CD4-positive, alpha-beta memory T cell (primary cell): Measurements from ENCODE around the gene POLA2. TPM values are rescaled to one million over a fixed set of nuclear protein-coding genes. Genes with fewer than 3 reads are reported as not detected.

Experiments used
- CTCF ChIA-PET: fragments of 350-600 bp; sonication (Branson Sonifier 250); formaldehyde crosslinking; loops from one replicate; lab custom pipeline; 2021; ENCODE audit warnings: inconsistent platforms; ENCODE audit not compliant: partially characterized antibody; lab: Charles Lee
- POLR2A ChIA-PET: fragments of 350-600 bp; sonication (Branson Sonifier 250); formaldehyde crosslinking; loops from one replicate; lab custom pipeline; 2021; ENCODE audit not compliant: partially characterized antibody; lab: Charles Lee
- DNase-seq, 5 donors: peaks; one replicate each; pipeline versions ENCODE4 v3.0.0 to v3.0.0-alpha.2; 2020 to 2022; ENCODE audit warnings: mixed read lengths in 1 of 5
- H3K27ac ChIP-seq: one replicate; pipeline ENCODE4 v1.7.0; 2013; ENCODE audit warnings: low read depth, low read length
- H3K27me3 ChIP-seq: 2 replicates; pipeline ENCODE4 v1.7.0; 2013; ENCODE audit warnings: mild to moderate bottlenecking, low read length, moderate library complexity; ENCODE audit not compliant: insufficient read depth
- H3K36me3 ChIP-seq: 2 replicates; pipeline ENCODE4 v1.7.0; 2013; ENCODE audit warnings: mild to moderate bottlenecking, low read length, moderate library complexity; ENCODE audit not compliant: insufficient read depth
- H3K4me1 ChIP-seq: 2 replicates; pipeline ENCODE4 v1.7.0; 2013; ENCODE audit warnings: mild to moderate bottlenecking, low read length, moderate library complexity; ENCODE audit not compliant: insufficient read depth
- H3K4me3 ChIP-seq, 2 donors: one replicate each; pipeline ENCODE4 v1.7.0; 2013; ENCODE audit warnings: low read length in 2 of 2, mild to moderate bottlenecking in 1 of 2
- H3K9me3 ChIP-seq, 2 donors: one replicate each; pipeline ENCODE4 v1.7.0; 2013; ENCODE audit warnings: low read length in 2 of 2, control low read depth in 1 of 2; ENCODE audit not compliant: control insufficient read depth in 1 of 2
- H3K27ac Mint-ChIP-seq, 7 donors: one replicate each; pipeline ENCODE4 v1.8.0; 2020 to 2021; ENCODE audit warnings: mixed read lengths in 7 of 7, mild to moderate bottlenecking in 6 of 7, inconsistent platforms in 3 of 7, moderate library complexity in 3 of 7
- H3K27me3 Mint-ChIP-seq, 2 donors: one replicate each; pipeline ENCODE4 v1.8.0; 2020 to 2021; ENCODE audit warnings: mixed read lengths in 2 of 2
- H3K36me3 Mint-ChIP-seq, 2 donors: one replicate each; pipeline ENCODE4 v1.8.0; 2020 to 2021; ENCODE audit warnings: mixed read lengths in 2 of 2, inconsistent platforms in 1 of 2, mild to moderate bottlenecking in 1 of 2
- H3K4me1 Mint-ChIP-seq, 4 donors: one replicate each; pipeline ENCODE4 v1.8.0; 2020 to 2021; ENCODE audit warnings: mixed read lengths in 4 of 4, mild to moderate bottlenecking in 1 of 4
- H3K4me3 Mint-ChIP-seq, 8 donors: one replicate each; pipeline ENCODE4 v1.8.0; 2020 to 2021; ENCODE audit warnings: mixed read lengths in 8 of 8, mild to moderate bottlenecking in 7 of 8, moderate library complexity in 6 of 8, inconsistent platforms in 3 of 8
- H3K9me3 Mint-ChIP-seq, 8 donors: one replicate each; pipeline ENCODE4 v1.8.0; 2020 to 2021; ENCODE audit warnings: mixed read lengths in 8 of 8, mild to moderate bottlenecking in 5 of 8, inconsistent platforms in 3 of 8, moderate library complexity in 1 of 8
- intact Hi-C: fragments of 100-400 bp; cut with micrococcal nuclease; formaldehyde crosslinking; loops from one replicate; pipeline ENCODE4 v1.15.1; 2023
- polyA plus RNA-seq, 2 donors: library from polyadenylated mRNA; unstranded; fragments of 300-500 nt; fragmentation: Illumina TruSeq; gene quantifications; one replicate each; pipeline ENCODE4 v1.2.3, GENCODE V29; 2021
- total RNA-seq, 2 experiments: library from RNA; stranded (reverse); gene quantifications; one replicate each; pipeline ENCODE4 v1.2.3, GENCODE V29; 2021

The POLA2 gene
- total and polyA plus RNA-seq, 4 experiments from 2014 or later: 7.8 to 27.3 (median 20.1) TPM

- peaks cover 1 to 8% (median 2%) of the 10 kb centered on the region in 4 donors for H3K4me1 Mint-ChIP-seq
- H3K27me3 ChIP-seq: no peaks in the 10 kb centered on the region
- DNase-seq: no peak
- intact Hi-C loops: no loop called here
- ChIA-PET CTCF (interaction anchor here (10.1 kb wide), 1 partner anchor 22 kb away, joined by 170 read pairs; the partner anchor contains the start of gene DPF2), POLR2A (interaction anchor here (1.2 kb wide), 1 partner anchor 188 kb away, joined by 3 read pairs; no protein-coding TSS in a partner anchor)
- H3K27ac Mint-ChIP-seq: no peak overlapping the region
- H3K4me3 ChIP-seq: no peak overlapping the region
- peaks cover 6% of the 10 kb centered on the region for H3K4me1 ChIP-seq
- H3K27ac ChIP-seq: no peak overlapping the region
- no peaks in the 10 kb centered on the region for H3K9me3 ChIP-seq
- H3K4me3 Mint-ChIP-seq: no peak overlapping the region
- H3K36me3 ChIP-seq: no peaks in the 10 kb centered on the region
- no peaks in the 10 kb centered on the region for H3K9me3 Mint-ChIP-seq
- H3K36me3 Mint-ChIP-seq: no peaks in the 10 kb centered on the region
- no peaks in the 10 kb centered on the region for H3K27me3 Mint-ChIP-seq
Measured at GRCh38 chr11:65310215-65310614, 48.5 kb downstream of the POLA2 start.

GRCh38 chr11:65310736-65311135 is 49.0 kb downstream of the POLA2 start:
- CTCF ChIA-PET: interaction anchor here (10.1 kb wide), 1 partner anchor 21 kb away, joined by 170 read pairs; the partner anchor contains the start of gene DPF2
- Histone ChIP-seq H3K4me3 (no peak overlapping the region), H3K36me3 (no peaks in the 10 kb centered on the region), H3K9me3 (no peaks in the 10 kb centered on the region), H3K27me3 (no peaks in the 10 kb centered on the region), H3K4me1 (peaks cover 10% of the 10 kb centered on the region), H3K27ac (no peak overlapping the region)
- no peak for DNase-seq
- H3K36me3 Mint-ChIP-seq: no peaks in the 10 kb centered on the region
- H3K4me1 Mint-ChIP-seq: peaks cover 2 to 9% (median 4%) of the 10 kb centered on the region in 4 donors
- H3K27ac Mint-ChIP-seq: no peak overlapping the region
- POLR2A ChIA-PET: interaction anchor here (1.2 kb wide), 1 partner anchor 187 kb away, joined by 3 read pairs; no protein-coding TSS in a partner anchor
- H3K9me3 Mint-ChIP-seq: no peaks in the 10 kb centered on the region
- no peaks in the 10 kb centered on the region for H3K27me3 Mint-ChIP-seq
- H3K4me3 Mint-ChIP-seq: no peak overlapping the region
- intact Hi-C loops: no loop called here

- intact Hi-C loops: no loop called here
- no peaks in the 10 kb centered on the region for H3K9me3 ChIP-seq
- Mint-ChIP-seq H3K36me3 (no peaks in the 10 kb centered on the region), H3K4me3 (no peak overlapping the region), H3K27ac (no peak overlapping the region), H3K27me3 (no peaks in the 10 kb centered on the region), H3K4me1 (peaks cover 4 to 14% (median 8%) of the 10 kb centered on the region in 4 donors), H3K9me3 (no peaks in the 10 kb centered on the region)
- no peaks in the 10 kb centered on the region for H3K36me3 ChIP-seq
- H3K27ac ChIP-seq: no peak overlapping the region
- no peaks in the 10 kb centered on the region for H3K27me3 ChIP-seq
- ChIA-PET POLR2A (interaction anchor here (1.2 kb wide), 1 partner anchor 187 kb away, joined by 3 read pairs; no protein-coding TSS in a partner anchor), CTCF (interaction anchor here (0.8 to 10.1 kb wide), 2 partner anchors 21 to 36 kb away, joined by 4 to 170 read pairs; partner anchors contain the start of gene DPF2)
- peaks cover 15% of the 10 kb centered on the region for H3K4me1 ChIP-seq
- no peak overlapping the region for H3K4me3 ChIP-seq
- DNase-seq: no peak
Measured at GRCh38 chr11:65311170-65311678, 49.5 kb downstream of the POLA2 start.

GRCh38 chr11:65314501-65315203 is 52.9 kb downstream of the POLA2 start, which contains the start of gene CDC42EP2:
TSS of gene CDC42EP2 (plus strand) at chr11:65314866. CDS start at chr11:65320899, 6,033 bp downstream.
- H3K36me3 Mint-ChIP-seq: no peaks in the 10 kb centered on the region
- intact Hi-C loops: loop anchor here (1.0 to 2.0 kb wide), 5 partner anchors 19 to 204 kb away; partner anchors contain the start of genes DPF2 and TM7SF2
- H3K4me3 Mint-ChIP-seq: peak within 1 kb of the TSS; percentile 72 to 83 (median 76)
- H3K27me3 ChIP-seq: no peaks in the 10 kb centered on the region
- CTCF ChIA-PET: interaction anchor here (0.6 to 10.1 kb wide), 32 partner anchors 8 to 627 kb away, joined by 3 to 170 read pairs (median 4); partner anchors contain the start of genes DPF2, FAU, MRPL49 and POLA2
- H3K27ac Mint-ChIP-seq: peak within 1 kb of the TSS in 1 of 7 donors; percentile 44
- no peaks in the 10 kb centered on the region for H3K9me3 ChIP-seq
- no peaks in the 10 kb centered on the region for H3K27me3 Mint-ChIP-seq
- peaks cover 15% of the 10 kb centered on the region for H3K4me1 ChIP-seq
- H3K4me1 Mint-ChIP-seq: peaks cover 4 to 14% (median 7%) of the 10 kb centered on the region in 4 donors
- DNase-seq: peak; percentile 51 to 71 (median 58)
- no peaks in the 10 kb centered on the region for H3K36me3 ChIP-seq
- POLR2A ChIA-PET: interaction anchor here (0.6 to 2.2 kb wide), 18 partner anchors 12 to 204 kb away, joined by 3 to 8 read pairs (median 4); partner anchors contain the start of genes CAPN1, DPF2, MALAT1 and POLA2
- peak within 1 kb of the TSS; percentile 49 for H3K27ac ChIP-seq
- H3K9me3 Mint-ChIP-seq: no peaks in the 10 kb centered on the region
- peak within 1 kb of the TSS; percentile 73 to 74 for H3K4me3 ChIP-seq

- no peaks in the 10 kb centered on the region for H3K9me3 ChIP-seq
- Mint-ChIP-seq H3K27ac (no peak overlapping the region), H3K27me3 (no peaks in the 10 kb centered on the region), H3K4me3 (peak overlapping the region; percentile 72 to 83 (median 76)), H3K4me1 (peaks cover 4 to 14% (median 7%) of the 10 kb centered on the region in 4 donors), H3K9me3 (no peaks in the 10 kb centered on the region), H3K36me3 (no peaks in the 10 kb centered on the region)
- ChIA-PET CTCF (interaction anchor here (0.6 to 10.1 kb wide), 35 partner anchors 8 to 627 kb away, joined by 3 to 170 read pairs (median 4); partner anchors contain the start of genes DPF2, FAU, MRPL49 and POLA2), POLR2A (interaction anchor here (0.6 to 2.2 kb wide), 18 partner anchors 11 to 204 kb away, joined by 3 to 8 read pairs (median 4); partner anchors contain the start of genes CAPN1, DPF2, MALAT1 and POLA2)
- intact Hi-C loops: loop anchor here (1.0 to 2.0 kb wide), 4 partner anchors 40 to 205 kb away; partner anchors contain the start of gene TM7SF2
- peaks cover 15% of the 10 kb centered on the region for H3K4me1 ChIP-seq
- H3K27ac ChIP-seq: peak overlapping the region; percentile 49
- H3K36me3 ChIP-seq: no peaks in the 10 kb centered on the region
- no peaks in the 10 kb centered on the region for H3K27me3 ChIP-seq
- peak; percentile 65 to 78 (median 69) for DNase-seq
- H3K4me3 ChIP-seq: peak overlapping the region; percentile 73 to 74
Measured at GRCh38 chr11:65315204-65315865, 53.6 kb downstream of the POLA2 start.

- H3K4me3 ChIP-seq: no peak overlapping the region
- intact Hi-C loops: loop anchor here (1.0 to 2.0 kb wide), 4 partner anchors 41 to 205 kb away; partner anchors contain the start of gene TM7SF2
- H3K9me3 ChIP-seq: no peaks in the 10 kb centered on the region
- H3K4me3 Mint-ChIP-seq: peak overlapping the region; percentile 49 to 78 (median 66)
- no peak overlapping the region for H3K27ac ChIP-seq
- ChIA-PET CTCF (interaction anchor here (0.8 to 10.1 kb wide), 30 partner anchors 9 to 302 kb away, joined by 3 to 170 read pairs (median 4); partner anchors contain the start of genes DPF2, FAU, MRPL49 and POLA2), POLR2A (interaction anchor here (0.7 to 2.2 kb wide), 13 partner anchors 11 to 199 kb away, joined by 3 to 8 read pairs (median 5); partner anchors contain the start of genes DPF2, MALAT1, POLA2 and SYVN1)
- peaks cover 15% of the 10 kb centered on the region for H3K4me1 ChIP-seq
- no peaks in the 10 kb centered on the region for H3K36me3 ChIP-seq
- H3K27me3 Mint-ChIP-seq: no peaks in the 10 kb centered on the region
- DNase-seq: no peak
- H3K27me3 ChIP-seq: no peaks in the 10 kb centered on the region
- H3K9me3 Mint-ChIP-seq: no peaks in the 10 kb centered on the region
- peaks cover 4 to 14% (median 7%) of the 10 kb centered on the region in 4 donors for H3K4me1 Mint-ChIP-seq
- no peaks in the 10 kb centered on the region for H3K36me3 Mint-ChIP-seq
- H3K27ac Mint-ChIP-seq: peak overlapping the region in 2 of 7 donors; percentile 51 to 55
Measured at GRCh38 chr11:65315866-65316226, 54.1 kb downstream of the POLA2 start.
